ENCODE data around the gene WNT5B.

Gene WNT5B

GRCh38 chr12:1628666-1629337 is at the start of gene WNT5B:
Gene WNT5B (plus strand): TSS chr12:1629231. CDS start chr12:1631355, 2,124 bp downstream.
- Mint-ChIP-seq H3K4me3 (peak within 1 kb of the TSS; percentile 66), H3K27me3 (ENCODE audit: low read depth) (peaks cover 72% of the 10 kb centered on the region), H3K4me1 (ENCODE audit: low read depth) (peaks cover 10% of the 10 kb centered on the region)

GRCh38 chr12:1579651-1580435 is 49.2 kb upstream of the WNT5B start:
- H3K27me3 Mint-ChIP-seq (ENCODE audit: low read depth): peaks cover 2% of the 10 kb centered on the region

More at GRCh38 chr12:1628666-1629337, at the start of gene WNT5B:
- H3K27ac Mint-ChIP-seq: peak within 1 kb of the TSS; percentile 19
- peaks cover 1% of the 10 kb centered on the region for H3K36me3 Mint-ChIP-seq (ENCODE audit: low read depth)
- no peak for DNase-seq (ENCODE audit: low spot score)
- H3K9me3 Mint-ChIP-seq: no peaks in the 10 kb centered on the region

GRCh38 chr12:1580526-1580925 is 48.5 kb upstream of the WNT5B start:
- H3K27me3 Mint-ChIP-seq (ENCODE audit: low read depth): peaks cover 2% of the 10 kb centered on the region
- H3K4me1 Mint-ChIP-seq (ENCODE audit: low read depth): peaks cover 6% of the 10 kb centered on the region
- no peak for DNase-seq (ENCODE audit: low spot score)
- H3K27ac Mint-ChIP-seq: no peak overlapping the region
- H3K36me3 Mint-ChIP-seq (ENCODE audit: low read depth): peaks cover under 1% of the 10 kb centered on the region
- no peaks in the 10 kb centered on the region for H3K9me3 Mint-ChIP-seq
- H3K4me3 Mint-ChIP-seq: no peak overlapping the region

More at GRCh38 chr12:1579651-1580435, 49.2 kb upstream of the WNT5B start:
- no peaks in the 10 kb centered on the region for H3K9me3 Mint-ChIP-seq
- H3K4me3 Mint-ChIP-seq: no peak overlapping the region
- no peaks in the 10 kb centered on the region for H3K36me3 Mint-ChIP-seq (ENCODE audit: low read depth)
- peaks cover 6% of the 10 kb centered on the region for H3K4me1 Mint-ChIP-seq (ENCODE audit: low read depth)
- no peak overlapping the region for H3K27ac Mint-ChIP-seq
- no peak for DNase-seq (ENCODE audit: low spot score)

- Mint-ChIP-seq H3K27me3 (ENCODE audit: low read depth) (no peaks in the 10 kb centered on the region), H3K4me1 (ENCODE audit: low read depth) (peaks cover 6% of the 10 kb centered on the region), H3K9me3 (no peaks in the 10 kb centered on the region)
These were observed 46.9 kb upstream of the WNT5B start for GRCh38 chr12:1581973-1582708.

GRCh38 chr12:1582709-1583050 is 46.4 kb upstream of the WNT5B start:
- Mint-ChIP-seq H3K4me1 (ENCODE audit: low read depth) (peaks cover 8% of the 10 kb centered on the region), H3K36me3 (ENCODE audit: low read depth) (peaks cover 10% of the 10 kb centered on the region), H3K27ac (no peak overlapping the region), H3K9me3 (no peaks in the 10 kb centered on the region), H3K27me3 (ENCODE audit: low read depth) (no peaks in the 10 kb centered on the region), H3K4me3 (no peak overlapping the region)
- DNase-seq (ENCODE audit: low spot score): no peak

More at GRCh38 chr12:1581973-1582708, 46.9 kb upstream of the WNT5B start:
- Mint-ChIP-seq H3K36me3 (ENCODE audit: low read depth) (peaks cover 6% of the 10 kb centered on the region), H3K4me3 (no peak overlapping the region), H3K27ac (no peak overlapping the region)
- DNase-seq (ENCODE audit: low spot score): no peak

- H3K27me3 Mint-ChIP-seq (ENCODE audit: low read depth): no peaks in the 10 kb centered on the region
- H3K36me3 Mint-ChIP-seq (ENCODE audit: low read depth): peaks cover 12% of the 10 kb centered on the region
- no peak overlapping the region for H3K4me3 Mint-ChIP-seq
- peaks cover 15% of the 10 kb centered on the region for H3K4me1 Mint-ChIP-seq (ENCODE audit: low read depth)
- no peak overlapping the region for H3K27ac Mint-ChIP-seq
- H3K9me3 Mint-ChIP-seq: no peaks in the 10 kb centered on the region
- peak; percentile 51 for DNase-seq (ENCODE audit: low spot score)
These were observed 45.5 kb upstream of the WNT5B start for GRCh38 chr12:1583421-1584078.

GRCh38 chr12:1584326-1584725 is 44.7 kb upstream of the WNT5B start:
- no peak for DNase-seq (ENCODE audit: low spot score)
- Mint-ChIP-seq H3K4me3 (no peak overlapping the region), H3K27me3 (ENCODE audit: low read depth) (no peaks in the 10 kb centered on the region), H3K36me3 (ENCODE audit: low read depth) (peaks cover 16% of the 10 kb centered on the region), H3K9me3 (no peaks in the 10 kb centered on the region), H3K27ac (no peak overlapping the region), H3K4me1 (ENCODE audit: low read depth) (peaks cover 19% of the 10 kb centered on the region)

GRCh38 chr12:1587927-1588574 is 41.0 kb upstream of the WNT5B start:
- DNase-seq (ENCODE audit: low spot score): no peak
- Mint-ChIP-seq H3K9me3 (no peaks in the 10 kb centered on the region), H3K36me3 (ENCODE audit: low read depth) (peaks cover 43% of the 10 kb centered on the region), H3K4me3 (no peak overlapping the region), H3K4me1 (ENCODE audit: low read depth) (peaks cover 51% of the 10 kb centered on the region), H3K27ac (no peak overlapping the region), H3K27me3 (ENCODE audit: low read depth) (no peaks in the 10 kb centered on the region)

- Mint-ChIP-seq H3K4me1 (ENCODE audit: low read depth) (peaks cover 49% of the 10 kb centered on the region), H3K36me3 (ENCODE audit: low read depth) (peaks cover 47% of the 10 kb centered on the region), H3K27ac (no peak overlapping the region), H3K27me3 (ENCODE audit: low read depth) (no peaks in the 10 kb centered on the region), H3K4me3 (peak overlapping the region; percentile 6), H3K9me3 (no peaks in the 10 kb centered on the region)
- DNase-seq (ENCODE audit: low spot score): no peak
These were observed 40.5 kb upstream of the WNT5B start for GRCh38 chr12:1588575-1588947.

- Mint-ChIP-seq H3K27ac (no peak overlapping the region), H3K27me3 (ENCODE audit: low read depth) (no peaks in the 10 kb centered on the region), H3K36me3 (ENCODE audit: low read depth) (peaks cover 47% of the 10 kb centered on the region), H3K9me3 (no peaks in the 10 kb centered on the region), H3K4me3 (peak overlapping the region; percentile 87), H3K4me1 (ENCODE audit: low read depth) (peaks cover 55% of the 10 kb centered on the region)
- no peak for DNase-seq (ENCODE audit: low spot score)
These were observed 38.6 kb upstream of the WNT5B start for GRCh38 chr12:1590221-1590979.

- Mint-ChIP-seq H3K36me3 (ENCODE audit: low read depth) (peaks cover 43% of the 10 kb centered on the region), H3K27me3 (ENCODE audit: low read depth) (no peaks in the 10 kb centered on the region), H3K4me1 (ENCODE audit: low read depth) (peaks cover 59% of the 10 kb centered on the region), H3K27ac (peak overlapping the region; percentile 43), H3K9me3 (no peaks in the 10 kb centered on the region), H3K4me3 (peak overlapping the region; percentile 87)
- DNase-seq (ENCODE audit: low spot score): no peak
These were observed 38.0 kb upstream of the WNT5B start for GRCh38 chr12:1591034-1591433.

- no peak for DNase-seq (ENCODE audit: low spot score)
- H3K4me3 Mint-ChIP-seq: peak overlapping the region; percentile 97
- no peaks in the 10 kb centered on the region for H3K9me3 Mint-ChIP-seq
- H3K27ac Mint-ChIP-seq: peak overlapping the region; percentile 88
- peaks cover 43% of the 10 kb centered on the region for H3K36me3 Mint-ChIP-seq (ENCODE audit: low read depth)
- no peaks in the 10 kb centered on the region for H3K27me3 Mint-ChIP-seq (ENCODE audit: low read depth)
- peaks cover 59% of the 10 kb centered on the region for H3K4me1 Mint-ChIP-seq (ENCODE audit: low read depth)
These were observed 37.5 kb upstream of the WNT5B start for GRCh38 chr12:1591543-1591942.

Data from T-helper 2 cell treated with Interferon-gamma antibody and Interleukin-4, amounts not matched to agents 5 μg/mL and 100 μg/mL, for 36 hours (primary cell).